Ramos (cell line): ENCODE data around the gene MYL3.

Experiments
- in situ Hi-C: fragments of 300-500 bp; cut with MboI; formaldehyde crosslinking; loops from one replicate; pipeline ENCODE4 v1.14.3; 2022; ENCODE audit warnings: low sequenced_read_pairs; ENCODE audit not compliant: unreplicated experiment

Gene MYL3

DNA sequence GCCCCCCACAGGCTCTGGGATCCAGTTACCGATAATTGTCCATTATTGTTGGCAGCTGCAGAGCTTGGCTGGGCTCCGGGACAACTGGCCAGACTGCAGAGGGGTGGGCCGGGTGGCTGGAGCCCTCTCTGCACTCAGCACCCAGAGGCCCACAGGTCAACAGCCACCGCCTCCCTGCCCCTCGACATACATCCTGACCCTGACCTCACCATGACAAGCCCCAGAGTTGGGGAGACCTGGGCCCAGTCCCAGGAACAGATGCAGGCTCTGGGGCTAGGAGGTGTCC lies 36.7 kb upstream of the MYL3 start:
- in situ Hi-C loops, result no loop called here

DNA sequence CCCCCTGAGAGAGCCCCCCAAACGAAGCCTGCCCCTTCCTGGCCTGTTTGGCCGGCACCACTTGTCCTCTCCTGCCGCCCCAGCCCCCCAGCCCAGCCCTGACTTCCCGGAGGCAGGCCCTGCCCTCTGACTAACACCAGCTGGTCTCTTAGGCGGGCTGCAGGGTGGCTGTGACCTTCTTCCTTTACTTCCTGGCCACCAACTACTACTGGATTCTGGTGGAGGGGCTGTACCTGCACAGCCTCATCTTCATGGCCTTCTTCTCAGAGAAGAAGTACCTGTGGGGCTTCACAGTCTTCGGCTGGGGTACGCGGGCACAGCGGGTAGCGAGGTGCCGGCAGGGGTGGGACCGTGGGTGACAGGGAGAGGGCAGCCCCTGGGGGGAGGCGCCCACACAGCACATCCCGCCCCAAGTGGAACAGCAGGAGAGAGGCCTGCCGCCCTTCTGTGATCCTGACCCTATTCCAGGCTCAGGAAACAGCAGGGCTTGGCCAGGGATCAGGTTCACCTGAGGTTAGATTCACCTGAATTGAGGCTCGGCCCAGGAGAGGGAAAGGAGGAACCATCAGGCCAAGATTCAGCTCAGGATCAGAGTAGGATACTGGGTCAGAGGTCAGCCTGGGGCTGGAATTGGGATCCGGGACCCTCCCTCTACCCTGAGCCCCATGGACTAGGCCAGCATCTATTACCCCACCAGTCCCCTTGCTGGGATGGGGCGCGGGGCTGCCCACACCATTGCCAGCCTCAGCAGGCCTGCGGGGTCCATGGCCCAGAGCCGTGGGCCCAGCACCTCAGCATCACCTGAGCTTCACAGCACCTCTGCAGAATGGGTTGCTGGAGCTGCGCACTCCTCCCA lies 36.1 kb upstream of the MYL3 start:
- in situ Hi-C loops, result loop anchor here (5.0 kb wide), 1 partner anchor 187 kb away; no protein-coding TSS in a partner anchor

DNA sequence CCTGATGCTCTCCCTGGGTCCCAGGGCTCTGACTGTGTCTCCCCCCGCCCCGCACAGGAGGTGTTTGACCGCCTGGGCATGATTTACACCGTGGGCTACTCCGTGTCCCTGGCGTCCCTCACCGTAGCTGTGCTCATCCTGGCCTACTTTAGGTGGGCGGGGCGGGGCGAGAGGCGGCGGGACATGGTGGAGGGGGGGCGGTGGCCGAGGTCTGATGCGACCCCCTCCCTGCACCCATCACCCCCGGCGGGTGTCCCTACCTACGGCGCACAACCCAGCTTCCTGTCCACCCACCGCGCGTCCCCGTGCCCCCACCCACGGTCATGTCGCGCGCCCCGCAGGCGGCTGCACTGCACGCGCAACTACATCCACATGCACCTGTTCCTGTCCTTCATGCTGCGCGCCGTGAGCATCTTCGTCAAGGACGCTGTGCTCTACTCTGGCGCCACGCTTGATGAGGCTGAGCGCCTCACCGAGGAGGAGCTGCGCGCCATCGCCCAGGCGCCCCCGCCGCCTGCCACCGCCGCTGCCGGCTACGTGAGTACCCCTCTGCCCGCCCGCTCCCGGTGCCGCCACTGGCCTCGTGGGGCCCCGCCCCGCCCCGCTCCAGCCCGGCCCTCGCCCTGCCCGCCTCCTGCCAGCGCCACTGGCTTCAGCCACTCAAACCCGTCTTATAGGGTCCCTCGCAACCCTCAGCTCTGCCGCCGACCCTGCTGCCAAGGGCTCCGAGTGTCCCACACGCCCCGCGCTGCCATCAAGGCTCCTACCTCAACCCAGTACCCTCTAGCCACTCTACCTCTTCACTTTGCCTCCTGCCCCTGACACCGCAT lies 35.3 kb upstream of the MYL3 start:
- in situ Hi-C loops, result loop anchor here (5.0 kb wide), 1 partner anchor 186 kb away; no protein-coding TSS in a partner anchor

DNA sequence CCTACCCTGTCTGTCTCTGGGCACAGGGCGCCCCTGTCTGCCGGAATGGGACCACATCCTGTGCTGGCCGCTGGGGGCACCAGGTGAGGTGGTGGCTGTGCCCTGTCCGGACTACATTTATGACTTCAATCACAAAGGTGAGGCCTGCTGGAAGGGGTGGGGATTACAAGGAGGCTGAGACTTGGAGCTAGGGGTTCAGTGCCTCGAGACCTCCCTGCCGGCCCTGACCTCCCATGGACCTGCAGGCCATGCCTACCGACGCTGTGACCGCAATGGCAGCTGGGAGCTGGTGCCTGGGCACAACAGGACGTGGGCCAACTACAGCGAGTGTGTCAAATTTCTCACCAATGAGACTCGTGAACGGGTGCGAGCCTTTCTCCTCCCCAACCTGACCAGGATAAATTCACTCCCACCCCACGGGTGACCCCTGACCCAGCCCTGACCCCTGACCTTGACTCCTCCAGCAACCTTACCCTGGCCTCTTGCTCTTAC lies 34.6 kb upstream of the MYL3 start:
- in situ Hi-C loops, result loop anchor here (5.0 kb wide), 1 partner anchor 186 kb away; no protein-coding TSS in a partner anchor

DNA sequence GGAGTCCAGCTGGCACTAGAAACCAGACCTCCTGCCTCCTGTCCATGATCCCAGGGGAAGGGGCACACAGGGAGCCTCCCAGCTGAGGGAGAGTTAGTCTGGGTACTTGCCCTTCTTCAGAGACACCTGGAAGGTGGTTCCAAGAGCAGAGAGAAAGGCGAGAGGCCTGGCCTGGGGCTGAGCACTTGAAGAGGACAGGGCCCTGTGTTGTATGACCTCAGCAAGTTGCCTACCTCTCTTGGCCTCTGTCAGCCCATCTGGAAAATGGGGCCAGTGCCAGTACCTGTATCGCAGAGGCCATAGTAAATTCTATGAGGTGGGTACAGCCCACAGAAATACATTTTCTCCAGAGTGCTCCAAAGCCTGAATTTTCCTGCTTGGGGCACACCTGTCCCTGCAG lies 33.8 kb upstream of the MYL3 start:
- in situ Hi-C loops, result loop anchor here (5.0 kb wide), 1 partner anchor 185 kb away; no protein-coding TSS in a partner anchor

DNA sequence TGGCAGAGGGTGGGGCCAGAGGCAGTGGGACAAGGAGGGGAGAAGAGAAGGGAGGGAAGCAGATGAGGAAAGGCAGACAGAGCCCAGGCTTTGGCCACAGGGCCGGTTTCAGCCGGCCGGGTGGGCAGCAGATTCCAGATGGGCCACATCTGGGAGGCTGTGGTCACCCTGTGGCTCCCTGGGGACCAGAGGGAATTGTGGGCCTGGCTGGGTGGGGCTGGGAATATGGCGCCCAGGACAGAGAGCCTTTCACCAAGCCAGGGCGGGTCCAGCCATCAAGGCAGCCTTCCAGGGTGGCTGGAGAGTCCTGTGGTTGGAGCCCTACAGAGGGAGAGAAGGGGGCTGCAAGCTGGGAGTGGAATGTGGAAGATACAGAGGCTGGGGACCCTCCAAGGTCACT lies 33.1 kb upstream of the MYL3 start:
- in situ Hi-C loops, result loop anchor here (5.0 kb wide), 1 partner anchor 184 kb away; no protein-coding TSS in a partner anchor

DNA sequence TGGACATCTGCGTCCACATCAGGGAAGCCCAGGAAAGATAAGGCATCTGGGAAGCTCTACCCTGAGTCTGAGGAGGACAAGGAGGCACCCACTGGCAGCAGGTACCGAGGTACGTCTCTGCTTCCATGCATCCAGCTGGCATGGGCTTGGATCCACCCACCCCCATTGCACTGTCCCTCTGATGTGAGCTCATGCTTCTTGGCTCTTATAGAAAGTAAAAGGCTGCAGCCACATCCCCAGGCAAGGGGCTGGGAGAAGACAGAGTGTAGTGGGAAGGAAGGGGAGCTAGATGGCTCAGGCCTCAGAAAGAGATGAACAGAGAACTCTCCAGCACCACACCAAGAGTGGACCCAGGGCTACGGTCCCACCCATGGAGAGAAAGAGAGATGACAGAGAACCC lies 32.5 kb upstream of the MYL3 start:
- in situ Hi-C loops, result loop anchor here (5.0 kb wide), 1 partner anchor 183 kb away; no protein-coding TSS in a partner anchor

DNA sequence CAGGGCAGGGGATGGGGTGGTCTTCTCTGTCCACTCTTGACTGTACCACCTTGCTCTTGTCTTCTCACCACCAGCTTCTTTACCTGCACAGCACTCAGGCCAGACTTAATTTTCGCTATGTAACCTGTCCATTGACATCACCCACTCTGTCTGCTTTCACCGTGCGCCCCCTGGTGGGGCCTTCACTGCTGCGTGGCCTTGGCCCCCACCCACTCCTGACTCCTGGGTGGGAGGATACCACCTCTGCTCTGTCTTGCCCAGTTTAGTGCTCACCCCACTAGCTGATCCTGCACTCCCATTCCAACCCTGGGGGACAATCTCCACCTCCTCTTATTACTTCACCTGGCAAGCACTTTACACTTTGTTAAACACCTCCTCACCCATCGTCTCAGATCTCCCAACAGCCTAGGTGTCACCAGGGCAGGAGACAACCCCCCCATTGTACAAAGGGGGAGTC lies 32.0 kb upstream of the MYL3 start:
- in situ Hi-C loops, result loop anchor here (5.0 kb wide), 1 partner anchor 183 kb away; no protein-coding TSS in a partner anchor

DNA sequence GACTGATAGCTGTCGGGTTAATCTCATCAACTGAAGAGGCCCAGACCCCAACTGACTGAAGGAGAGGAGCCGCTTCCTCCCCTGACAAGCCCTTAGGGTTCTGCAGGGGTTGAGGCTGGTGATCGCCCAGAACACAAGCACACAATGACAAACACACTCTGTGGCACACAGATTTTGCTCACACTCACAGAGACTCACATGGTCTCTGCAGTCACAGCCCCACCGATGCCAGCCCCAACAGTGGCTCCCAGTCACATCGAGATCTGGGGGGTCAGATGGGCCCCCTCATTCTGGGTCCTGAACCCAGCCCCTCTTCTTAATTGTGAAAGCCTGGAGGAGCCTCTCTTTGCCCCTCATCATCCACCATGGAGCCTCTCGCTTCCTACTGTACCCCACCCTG lies 31.0 kb upstream of the MYL3 start:
- in situ Hi-C loops, result no loop called here

DNA sequence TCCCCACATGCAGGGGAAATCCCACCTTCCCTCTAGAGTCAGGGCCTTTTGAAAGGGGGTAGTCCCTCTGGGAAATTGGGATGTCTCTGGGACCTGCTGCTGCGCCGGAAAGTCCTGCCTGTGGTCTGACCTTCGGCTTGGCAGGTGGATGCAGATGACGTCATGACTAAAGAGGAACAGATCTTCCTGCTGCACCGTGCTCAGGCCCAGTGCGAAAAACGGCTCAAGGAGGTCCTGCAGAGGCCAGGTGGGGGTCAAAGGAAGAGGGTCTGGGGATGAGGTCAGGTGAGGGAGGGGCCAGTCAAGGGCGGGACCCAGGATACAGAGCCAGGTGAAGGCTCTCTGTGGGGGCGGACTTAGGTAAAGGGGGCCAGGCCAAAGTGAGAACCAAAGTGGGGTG lies 30.5 kb upstream of the MYL3 start:
- in situ Hi-C loops, result no loop called here

DNA sequence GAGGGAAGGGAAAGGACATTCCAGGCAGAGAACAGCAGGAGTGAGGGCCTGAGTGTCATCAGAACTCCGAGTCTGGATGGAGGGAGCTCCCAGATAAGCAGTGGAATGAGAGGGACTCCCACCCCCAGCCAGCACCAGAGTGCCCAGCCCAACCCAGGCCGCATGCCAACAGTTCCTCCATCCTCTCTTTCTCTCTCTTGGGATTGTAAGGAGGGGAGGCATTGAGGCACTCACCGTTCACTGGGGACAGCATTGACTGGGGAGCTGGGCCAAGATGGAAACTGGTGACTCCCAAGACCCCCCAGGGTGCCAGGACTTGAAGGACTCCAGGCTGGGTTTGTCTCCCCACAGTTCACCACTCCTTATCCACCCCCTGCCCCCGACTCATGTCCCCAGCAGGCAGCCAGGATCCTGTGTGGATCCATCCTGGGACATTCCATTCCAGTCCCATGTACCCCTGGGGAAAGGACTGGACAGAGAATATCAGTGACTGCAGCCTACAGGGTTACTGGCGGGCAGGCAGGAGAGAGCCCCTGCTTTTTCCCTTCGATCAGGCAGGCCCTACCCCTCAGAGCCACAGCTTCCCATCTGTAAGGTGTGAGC lies 30.0 kb upstream of the MYL3 start:
- in situ Hi-C loops, result no loop called here

DNA sequence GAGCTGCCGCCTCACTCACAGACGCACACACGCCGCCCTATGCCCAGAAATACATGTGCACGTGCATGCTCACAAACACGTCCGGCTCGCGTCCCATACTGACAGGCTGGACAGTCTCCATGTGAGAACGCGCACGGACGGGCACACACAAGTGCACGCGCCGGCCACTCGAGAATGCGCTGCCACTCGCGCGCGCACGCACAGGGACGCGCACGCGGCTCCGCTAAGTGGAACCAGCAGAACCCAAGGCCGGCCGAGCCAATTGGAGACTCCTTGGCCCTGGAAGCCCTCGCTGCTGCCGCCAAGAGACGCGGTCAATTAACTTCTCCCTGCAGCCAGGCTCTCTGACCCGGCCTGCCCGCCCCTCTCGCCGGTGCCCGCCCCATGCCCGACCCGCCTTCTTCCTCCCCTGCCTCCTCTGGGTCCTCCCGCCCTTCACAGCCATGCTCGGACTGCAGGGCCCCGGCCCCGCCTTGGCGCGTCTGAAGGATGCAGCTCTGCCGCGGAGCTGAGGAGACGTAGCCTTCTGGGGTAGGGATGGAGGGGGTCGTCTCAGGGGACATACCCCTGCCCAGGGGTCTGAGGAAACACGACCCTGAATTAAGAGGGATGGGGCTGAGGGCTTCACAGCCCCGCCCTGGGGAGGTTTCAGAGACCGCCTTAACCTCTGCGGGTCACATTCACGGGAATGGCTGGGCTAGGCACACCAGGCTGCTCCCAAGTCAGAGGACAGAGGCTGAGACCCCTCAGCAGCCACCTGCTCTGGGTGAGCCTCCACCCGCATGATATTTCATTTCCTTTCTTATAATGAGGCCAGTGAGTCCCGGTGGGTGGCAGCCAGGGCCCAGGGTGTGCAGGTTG lies 29.3 kb upstream of the MYL3 start:
- in situ Hi-C loops, result no loop called here

DNA sequence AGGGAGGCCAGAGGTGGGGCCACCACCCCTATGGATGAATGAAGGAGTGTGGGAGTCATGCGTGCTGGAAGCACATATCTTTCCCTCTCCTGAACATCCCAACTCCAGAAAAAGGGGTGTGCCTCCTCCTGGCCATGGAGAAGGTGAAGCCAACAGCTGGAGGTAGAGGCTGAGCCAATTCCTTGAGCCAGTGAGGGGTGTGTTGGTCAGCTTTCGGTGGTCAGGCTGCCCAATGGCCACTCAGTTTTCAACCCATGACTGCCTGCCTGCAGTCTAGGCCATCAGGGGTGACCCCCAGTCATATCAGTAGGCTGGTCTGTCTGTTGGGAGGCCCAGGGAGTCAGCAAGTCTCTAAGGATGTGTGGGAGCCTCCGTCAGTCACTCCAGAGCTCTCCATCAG lies 27.9 kb upstream of the MYL3 start:
- in situ Hi-C loops, result no loop called here

DNA sequence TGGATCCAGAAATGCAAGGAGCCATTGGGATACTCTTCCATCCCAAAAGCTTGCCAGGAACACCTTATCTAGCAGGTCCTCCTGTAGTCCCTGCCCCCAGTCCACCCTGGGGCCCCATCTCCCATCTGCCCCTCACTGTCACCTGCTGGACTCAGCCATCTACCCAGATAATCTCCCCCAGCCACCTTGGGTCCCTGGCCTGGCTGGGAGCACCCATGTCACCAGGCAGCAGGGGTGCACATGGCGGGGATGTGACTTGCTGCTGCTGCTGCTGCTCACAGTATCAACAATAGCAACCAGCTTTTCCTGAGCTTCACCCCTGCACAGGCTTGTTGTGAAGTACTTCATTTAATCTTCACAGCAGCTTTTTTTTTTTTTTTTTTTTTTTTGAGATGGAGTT lies 26.9 kb upstream of the MYL3 start:
- in situ Hi-C loops, result no loop called here

DNA sequence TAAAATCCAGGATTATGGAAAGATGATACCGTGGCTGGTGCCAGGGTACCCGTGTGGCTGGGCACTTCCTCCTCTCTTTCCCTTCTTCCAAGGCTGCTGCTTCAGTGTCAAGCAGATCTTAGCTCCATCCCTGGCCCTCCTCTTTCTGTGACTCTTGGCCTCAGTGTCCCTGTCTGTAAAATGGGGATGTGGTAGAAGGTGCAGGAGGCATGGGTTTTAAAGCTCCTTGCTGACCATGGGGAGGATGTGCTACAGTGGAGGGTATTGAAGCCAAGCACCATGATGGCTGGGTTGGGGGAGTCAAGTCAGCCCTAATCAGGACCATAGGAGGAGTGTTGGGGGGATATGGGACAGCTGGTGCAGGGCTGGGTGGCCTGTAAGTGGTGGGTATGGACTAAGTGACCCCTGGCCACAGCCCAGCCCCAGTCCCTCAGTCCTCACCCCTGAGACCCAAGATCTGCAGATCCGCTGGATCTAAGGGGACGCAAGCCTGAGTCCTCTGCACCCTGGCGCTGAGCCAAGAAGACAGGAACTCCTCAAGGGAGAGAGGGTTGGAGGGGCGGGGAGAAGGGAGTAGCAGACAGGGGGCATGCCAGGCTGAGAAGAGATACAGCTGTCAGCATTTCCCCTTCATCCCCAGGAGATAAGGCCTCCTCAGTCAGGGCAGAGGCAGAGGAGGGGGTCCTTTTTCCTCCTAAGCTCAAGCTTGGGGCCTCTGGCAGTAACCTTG lies 26.3 kb upstream of the MYL3 start:
- in situ Hi-C loops, result no loop called here

DNA sequence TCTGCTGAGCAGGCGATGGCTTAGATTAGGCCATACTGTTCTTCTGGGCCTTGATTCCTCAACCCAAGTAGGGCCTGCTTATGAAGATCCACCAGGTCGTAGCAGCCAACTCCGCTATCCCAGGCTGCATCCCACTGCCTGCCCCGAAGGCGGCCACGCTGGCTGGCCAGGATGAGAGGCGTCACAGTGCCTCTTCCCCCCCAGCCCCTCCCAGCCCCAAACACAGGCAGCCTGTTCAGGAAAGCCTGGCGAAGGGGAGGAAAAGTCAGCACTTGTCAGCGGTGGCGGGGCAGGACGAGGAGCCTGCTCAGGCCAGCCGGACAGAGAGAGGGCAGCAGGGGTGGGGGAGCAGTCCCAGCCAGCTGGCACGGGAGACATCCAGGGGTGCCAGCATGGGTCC lies 25.5 kb upstream of the MYL3 start:
- in situ Hi-C loops, result no loop called here

DNA sequence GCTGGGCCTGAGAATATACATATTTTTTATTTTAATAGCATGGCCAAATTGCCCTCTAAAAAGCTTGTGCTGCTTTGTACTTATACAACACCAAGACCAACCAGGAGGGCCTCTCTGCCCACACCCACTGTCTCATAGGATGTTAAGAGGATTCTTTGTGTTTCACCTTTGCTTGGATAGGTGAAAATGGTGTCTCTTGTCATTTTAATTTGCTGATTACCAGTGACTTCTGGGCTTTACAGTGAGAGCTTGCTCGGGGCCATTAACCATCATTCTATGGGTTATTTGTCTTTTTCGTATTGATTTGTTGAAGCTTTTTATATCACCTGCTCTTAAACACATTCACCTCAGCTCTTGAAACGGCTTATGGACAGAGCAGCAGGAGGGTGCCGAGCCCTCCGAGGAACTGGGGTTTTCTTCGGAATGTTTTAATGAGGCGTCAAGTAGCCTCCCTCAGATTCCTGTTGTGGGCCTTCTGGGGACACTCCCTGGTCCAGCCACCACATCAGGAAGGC lies 24.8 kb upstream of the MYL3 start:
- in situ Hi-C loops, result no loop called here

DNA sequence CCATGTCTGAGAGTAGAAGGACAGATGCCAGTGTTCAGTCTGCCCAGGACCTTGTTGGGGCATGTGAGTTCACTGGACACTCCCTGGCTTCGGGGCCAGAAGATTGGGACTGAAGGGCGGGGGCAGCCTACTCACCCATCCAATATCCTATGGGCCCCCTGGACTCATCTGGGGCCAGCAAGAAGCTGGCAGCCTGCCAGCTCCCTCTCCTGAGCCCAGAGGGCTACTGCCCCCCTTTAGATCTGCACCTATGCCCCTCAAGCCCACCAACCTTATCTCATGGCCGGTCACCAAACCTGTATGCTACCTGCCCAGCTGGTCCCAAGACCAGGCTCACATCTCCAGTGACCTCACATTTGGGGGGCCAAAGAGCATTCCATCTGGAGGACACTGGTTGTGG lies 22.4 kb upstream of the MYL3 start:
- in situ Hi-C loops, result no loop called here

DNA sequence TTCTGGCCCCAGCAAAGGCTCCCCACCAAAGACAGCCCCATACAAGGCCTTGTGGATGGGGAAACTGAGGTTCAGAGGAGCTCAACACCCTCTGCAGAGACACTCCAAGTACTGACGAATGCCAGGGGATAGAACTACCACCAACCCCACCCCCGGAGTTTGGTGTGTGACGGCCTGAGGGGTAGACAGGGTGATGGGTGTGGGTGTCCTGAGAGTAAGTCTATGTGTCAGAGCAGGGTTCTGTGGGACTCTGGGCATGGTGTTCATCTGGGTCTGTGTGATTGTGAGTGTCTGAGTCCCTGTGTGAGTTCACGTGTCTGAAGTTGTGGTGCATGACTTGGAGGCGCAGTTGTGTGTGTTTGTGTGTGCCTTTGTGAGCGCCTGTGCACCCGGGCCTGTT lies 21.7 kb upstream of the MYL3 start:
- in situ Hi-C loops, result no loop called here
